IPS-18a (cell line): ENCODE measurements around the gene FXYD7.

Experiments
- H3K27ac ChIP-seq: one replicate; pipeline ENCODE4 v1.5.1; 2013; ENCODE audit warnings: low read length
- H3K27me3 ChIP-seq: one replicate; pipeline ENCODE4 v1.6.1; 2013; ENCODE audit warnings: mild to moderate bottlenecking, low read length; ENCODE audit not compliant: control insufficient read depth, insufficient read depth
- H3K36me3 ChIP-seq: one replicate; pipeline ENCODE4 v1.6.1; 2013; ENCODE audit warnings: low read depth, low read length; ENCODE audit not compliant: control insufficient read depth
- H3K4me1 ChIP-seq: one replicate; pipeline ENCODE4 v1.6.1; 2013; ENCODE audit warnings: low read depth, low read length; ENCODE audit not compliant: control insufficient read depth
- H3K4me3 ChIP-seq: one replicate; pipeline ENCODE4 v1.5.1; 2013; ENCODE audit warnings: low read length
- H3K9ac ChIP-seq: one replicate; pipeline ENCODE4 v1.6.1; 2013; ENCODE audit warnings: mild to moderate bottlenecking, low read length, moderate library complexity
- H3K9me3 ChIP-seq: one replicate; pipeline ENCODE4 v1.6.1; 2013; ENCODE audit warnings: low read depth, low read length; ENCODE audit not compliant: control insufficient read depth

FXYD7 gene

DNA sequence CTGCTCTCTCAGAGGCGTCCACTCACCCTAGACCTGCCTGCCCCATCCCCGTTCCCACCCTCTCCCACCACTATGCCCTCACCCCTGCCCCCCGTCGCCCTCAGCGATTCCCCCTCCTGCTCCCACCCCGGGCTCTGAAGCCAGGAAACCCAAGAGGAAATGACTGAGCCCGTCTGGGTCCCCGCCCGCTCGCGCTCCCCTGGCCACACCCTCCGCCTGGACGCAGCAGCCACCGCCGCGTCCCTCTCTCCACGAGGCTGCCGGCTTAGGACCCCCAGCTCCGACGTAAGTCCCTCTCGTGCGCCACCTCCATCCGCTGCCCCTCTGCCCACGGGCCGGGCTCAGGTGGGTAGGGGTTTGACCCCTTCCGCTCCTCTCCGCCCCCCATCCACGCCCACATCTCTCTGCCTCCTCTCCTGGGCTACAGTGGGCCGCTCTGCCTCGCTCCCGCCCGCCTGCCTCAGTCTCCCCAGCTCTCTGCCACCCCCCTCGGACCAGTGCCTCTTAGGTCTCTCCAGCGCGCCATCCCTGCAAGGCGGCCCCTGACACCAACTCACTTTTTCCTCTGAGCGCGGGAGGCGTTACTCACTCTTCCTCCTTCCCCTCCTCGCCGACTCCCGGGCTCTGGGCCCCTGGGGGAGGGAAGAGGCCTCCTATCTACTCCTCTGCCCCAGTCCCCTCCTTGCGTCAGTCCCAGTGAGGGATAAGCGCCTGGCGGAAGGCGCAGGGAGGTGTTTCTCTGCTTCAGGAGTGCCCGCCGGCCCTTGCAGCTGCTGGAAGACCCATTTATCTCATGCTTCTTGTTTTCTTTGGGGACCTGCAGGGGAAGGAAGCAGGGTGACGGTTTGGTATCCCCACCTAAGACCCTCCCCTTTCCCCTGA, 11.7 kb downstream of the FXYD7 start, which contains the start of gene FXYD5:
Gene FXYD5 (plus strand): TSS at position 211 of the 882 bp plus-strand sequence. CDS start 816 bp downstream, outside the sequence.
- Histone ChIP-seq H3K4me3 (peak within 1 kb of the TSS; percentile 64), H3K27ac (no peak within 1 kb of the TSS), H3K9me3 (no peaks in the 10 kb centered on the region), H3K36me3 (peaks cover 25% of the 10 kb centered on the region), H3K9ac (peak within 1 kb of the TSS; percentile 32), H3K4me1 (peaks cover 32% of the 10 kb centered on the region), H3K27me3 (peaks cover 13% of the 10 kb centered on the region)

DNA sequence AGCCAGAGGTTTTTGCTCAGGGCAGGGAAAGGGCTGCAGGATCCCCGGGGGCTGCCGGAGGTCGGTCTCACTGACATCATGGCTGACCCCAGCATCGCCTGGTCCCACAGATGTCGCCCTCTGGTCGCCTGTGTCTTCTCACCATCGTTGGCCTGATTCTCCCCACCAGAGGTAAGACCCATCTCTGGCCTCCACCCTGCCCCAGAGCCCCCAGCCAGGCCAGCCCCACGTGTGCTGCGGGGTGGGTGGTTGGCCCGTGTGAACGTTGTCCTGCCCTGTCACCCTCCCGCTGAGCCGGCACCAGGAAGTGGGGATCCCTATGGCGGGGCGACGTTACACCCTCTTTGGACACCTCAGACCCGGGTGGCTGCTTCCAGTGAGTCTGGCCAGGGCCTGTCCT, 12.4 kb downstream of the FXYD7 start:
- H3K27ac ChIP-seq: no peak overlapping the region
- peaks cover 13% of the 10 kb centered on the region for H3K27me3 ChIP-seq
- H3K9me3 ChIP-seq: no peaks in the 10 kb centered on the region
- no peak overlapping the region for H3K9ac ChIP-seq
- peak overlapping the region; percentile 64 for H3K4me3 ChIP-seq
- H3K36me3 ChIP-seq: peaks cover 27% of the 10 kb centered on the region
- peaks cover 32% of the 10 kb centered on the region for H3K4me1 ChIP-seq

DNA sequence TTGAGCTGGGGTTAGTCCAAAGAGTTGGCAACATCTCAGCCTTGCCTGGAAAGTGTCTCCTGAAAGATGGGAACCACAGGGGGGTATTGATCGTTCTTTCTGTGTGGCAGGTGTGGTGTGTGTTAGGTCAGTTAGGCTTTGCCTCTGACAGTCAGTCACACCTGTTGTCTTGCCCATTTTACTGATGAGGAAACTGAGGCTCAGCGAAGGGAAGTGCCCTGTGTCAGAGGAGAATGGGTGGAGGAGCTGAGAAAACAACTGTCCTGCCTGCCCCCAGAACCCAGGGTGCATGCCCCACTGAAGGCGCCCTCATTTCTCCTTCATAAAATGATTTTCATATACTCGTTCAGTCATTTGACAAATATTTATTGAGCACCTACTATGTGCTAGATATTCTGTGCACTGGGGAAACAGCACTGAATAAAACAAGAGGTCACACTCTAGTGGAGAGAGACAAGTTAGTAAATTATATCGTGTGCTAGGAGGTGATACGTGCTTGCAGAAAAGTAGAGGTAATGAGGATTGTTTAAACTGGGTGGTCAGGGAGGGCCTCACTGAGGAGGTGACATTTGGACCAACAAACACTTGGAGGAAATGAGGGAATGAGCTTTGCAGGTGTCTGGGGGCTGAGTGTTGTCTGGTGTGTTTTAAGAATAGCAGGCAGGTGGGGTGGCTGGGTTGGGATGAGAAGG, 13.1 kb downstream of the FXYD7 start:
- Histone ChIP-seq H3K4me3 (peak overlapping the region; percentile 64), H3K36me3 (peaks cover 31% of the 10 kb centered on the region), H3K27me3 (peaks cover 13% of the 10 kb centered on the region), H3K9me3 (no peaks in the 10 kb centered on the region), H3K27ac (no peak overlapping the region), H3K9ac (no peak overlapping the region), H3K4me1 (peaks cover 26% of the 10 kb centered on the region)

DNA sequence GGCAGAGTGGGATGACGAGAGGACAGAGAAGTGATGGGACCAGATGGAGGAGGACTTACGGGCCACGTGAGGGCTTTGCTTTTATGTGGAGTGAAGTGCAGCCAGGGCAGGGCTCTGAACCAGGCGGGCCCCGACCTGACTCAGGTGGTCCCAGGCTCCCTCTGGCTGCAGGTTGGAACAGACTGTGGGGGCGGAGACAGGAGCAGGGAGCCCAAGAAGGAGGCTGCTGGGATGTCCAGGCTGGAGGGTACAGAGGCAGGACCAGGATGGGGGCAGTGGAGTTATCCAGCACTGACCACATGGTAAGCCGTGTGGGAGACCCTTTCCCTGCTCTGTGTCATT, 13.6 kb downstream of the FXYD7 start:
- Histone ChIP-seq H3K4me1 (peaks cover 21% of the 10 kb centered on the region), H3K27ac (no peak overlapping the region), H3K27me3 (peaks cover 13% of the 10 kb centered on the region), H3K9ac (no peak overlapping the region), H3K36me3 (peaks cover 36% of the 10 kb centered on the region), H3K4me3 (no peak overlapping the region), H3K9me3 (no peaks in the 10 kb centered on the region)

DNA sequence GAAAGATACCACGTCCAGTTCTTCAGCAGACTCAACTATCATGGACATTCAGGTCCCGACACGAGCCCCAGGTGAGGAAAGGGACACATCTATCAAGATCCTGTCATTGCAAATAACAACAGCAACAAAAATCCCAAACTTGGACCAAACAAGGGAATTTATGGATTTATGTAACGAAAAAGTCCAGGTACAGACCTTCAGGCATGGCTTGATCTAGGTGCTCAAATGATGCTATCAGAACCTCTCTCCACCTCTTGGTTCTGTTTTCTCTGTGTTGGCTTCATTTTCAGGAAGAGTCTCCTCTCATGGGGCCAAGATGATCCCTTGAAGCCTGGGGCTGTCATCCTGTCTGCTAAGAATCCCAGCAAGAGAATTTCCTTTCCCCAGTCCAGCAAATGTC, 14.4 kb downstream of the FXYD7 start:
- no peak overlapping the region for H3K27ac ChIP-seq

DNA sequence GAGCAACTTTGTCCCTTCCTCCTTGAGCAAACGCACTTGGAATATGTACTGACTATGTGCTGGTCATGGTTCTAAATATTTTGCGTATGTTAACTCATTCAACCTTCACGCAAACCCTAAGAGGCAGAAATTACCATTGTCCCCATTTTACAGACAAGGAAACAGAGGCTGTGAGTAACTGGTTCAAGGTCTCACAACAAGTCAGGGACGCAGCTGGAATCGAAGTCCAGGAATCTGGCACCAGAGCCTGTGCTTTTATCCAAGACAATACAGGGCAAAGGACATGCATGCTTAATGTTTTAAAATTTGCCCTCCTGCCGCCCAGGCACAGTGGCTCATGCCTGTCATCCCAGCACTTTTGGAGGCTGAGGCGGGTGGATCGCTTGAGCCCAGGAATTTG, 16.6 kb downstream of the FXYD7 start:
- Histone ChIP-seq H3K27me3 (no peaks in the 10 kb centered on the region), H3K27ac (no peak overlapping the region), H3K36me3 (peaks cover 49% of the 10 kb centered on the region), H3K4me3 (no peak overlapping the region), H3K9me3 (no peaks in the 10 kb centered on the region), H3K4me1 (peaks cover 8% of the 10 kb centered on the region), H3K9ac (no peak overlapping the region)

More for the DNA sequence above, 14.4 kb downstream of the FXYD7 start:
- H3K9me3 ChIP-seq: no peaks in the 10 kb centered on the region
- peaks cover 13% of the 10 kb centered on the region for H3K27me3 ChIP-seq
- no peak overlapping the region for H3K9ac ChIP-seq
- peaks cover 19% of the 10 kb centered on the region for H3K4me1 ChIP-seq
- H3K4me3 ChIP-seq: no peak overlapping the region
- peaks cover 40% of the 10 kb centered on the region for H3K36me3 ChIP-seq

DNA sequence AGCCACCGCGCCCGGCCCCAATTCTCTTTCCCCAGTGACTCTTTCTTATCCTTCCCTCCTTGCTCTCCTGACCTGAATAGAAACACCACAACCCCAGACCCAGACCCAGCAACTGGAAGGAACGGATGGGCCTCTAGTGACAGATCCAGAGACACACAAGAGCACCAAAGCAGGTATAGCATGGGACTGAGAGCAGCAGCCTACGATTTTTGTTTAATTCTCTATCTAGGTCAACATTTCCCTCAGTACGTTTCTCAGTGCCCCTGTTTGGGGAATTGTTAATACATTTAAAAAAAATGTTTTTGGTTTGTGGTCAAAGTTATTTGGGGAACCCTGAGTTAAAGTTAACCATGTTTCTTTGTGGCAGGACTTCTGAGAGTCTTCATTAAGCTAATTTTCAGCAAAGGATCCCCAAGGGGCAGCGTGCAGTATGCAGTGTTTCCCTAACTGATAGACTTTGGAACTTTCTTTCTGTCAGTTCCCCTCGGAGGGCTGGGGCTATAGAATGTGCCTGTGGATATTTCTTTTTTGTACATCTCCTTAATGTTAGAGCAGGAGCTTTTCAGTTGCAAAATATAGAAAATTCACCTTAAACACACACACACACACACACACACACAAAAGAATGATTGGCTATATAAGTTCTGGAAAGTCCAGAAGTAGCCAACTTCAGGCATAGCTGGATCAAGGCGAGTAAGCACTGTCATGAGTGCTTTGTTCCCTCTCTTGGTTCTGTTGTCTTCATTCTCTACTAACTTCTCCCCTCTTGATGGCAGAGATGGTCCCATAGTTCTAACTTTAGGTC, 17.8 kb downstream of the FXYD7 start:
- Histone ChIP-seq H3K4me1 (peaks cover 4% of the 10 kb centered on the region), H3K9ac (no peak overlapping the region), H3K27me3 (no peaks in the 10 kb centered on the region), H3K9me3 (no peaks in the 10 kb centered on the region), H3K36me3 (peaks cover 57% of the 10 kb centered on the region), H3K4me3 (no peak overlapping the region), H3K27ac (no peak overlapping the region)

DNA sequence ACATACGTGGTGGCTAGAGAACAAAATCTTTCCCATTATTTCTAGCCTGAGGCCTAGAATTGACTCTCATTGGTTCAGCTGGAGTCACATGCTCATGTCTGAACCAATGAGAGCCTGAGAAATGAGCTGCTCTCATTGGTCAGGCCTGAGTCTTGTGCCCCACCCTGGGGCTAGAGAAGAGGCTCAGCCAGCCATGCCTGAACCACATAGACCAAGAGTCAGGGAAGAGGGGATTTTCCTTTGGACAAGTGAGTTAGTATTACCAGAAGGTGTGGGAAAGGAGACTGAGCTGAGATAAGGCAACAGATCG, 18.3 kb downstream of the FXYD7 start:
- H3K36me3 ChIP-seq: peaks cover 63% of the 10 kb centered on the region
- H3K27me3 ChIP-seq: no peaks in the 10 kb centered on the region
- no peak overlapping the region for H3K4me3 ChIP-seq
- H3K27ac ChIP-seq: no peak overlapping the region
- no peak overlapping the region for H3K9ac ChIP-seq
- H3K9me3 ChIP-seq: no peaks in the 10 kb centered on the region
- no peaks in the 10 kb centered on the region for H3K4me1 ChIP-seq

DNA sequence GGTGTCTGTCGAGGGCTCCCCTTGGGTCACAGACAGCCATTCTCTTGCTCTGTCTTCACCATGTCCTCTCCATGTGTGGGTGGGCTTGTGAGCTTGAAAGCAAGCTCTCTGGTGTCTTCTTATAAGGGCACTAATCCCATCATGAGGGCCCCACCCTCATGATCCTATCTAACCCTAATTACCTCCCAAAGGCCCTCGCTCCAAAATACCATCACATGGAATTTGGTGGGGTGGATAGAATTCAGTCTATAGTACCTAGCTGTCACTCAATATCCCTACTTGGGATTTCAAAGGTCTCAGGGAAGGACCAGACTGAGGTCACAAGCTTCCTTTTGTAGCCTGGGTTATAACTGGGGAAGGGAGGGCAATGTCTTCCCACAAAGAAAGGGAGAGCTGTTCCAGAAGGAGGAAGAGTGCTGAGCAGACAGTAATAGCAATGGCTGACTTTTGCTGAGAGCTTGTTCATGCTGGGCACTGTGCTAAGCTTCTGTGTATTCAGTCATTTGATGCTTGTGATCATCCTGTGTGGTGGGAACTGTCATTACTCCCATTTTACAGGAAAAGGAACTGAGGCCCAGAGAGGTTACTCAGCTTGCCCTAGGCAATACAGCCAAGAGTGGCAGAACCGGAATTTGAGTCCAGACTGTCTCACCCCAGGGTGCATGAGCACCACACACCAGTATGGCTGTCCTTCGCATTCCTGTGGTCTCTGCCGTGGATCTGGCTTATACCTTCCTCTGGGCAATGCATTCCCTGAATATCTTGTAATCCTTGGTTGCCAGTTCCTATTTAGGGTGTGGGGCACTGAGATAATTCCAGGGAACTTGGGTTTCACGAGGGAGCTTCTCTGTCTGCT, 19.6 kb downstream of the FXYD7 start:
- no peaks in the 10 kb centered on the region for H3K4me1 ChIP-seq

DNA sequence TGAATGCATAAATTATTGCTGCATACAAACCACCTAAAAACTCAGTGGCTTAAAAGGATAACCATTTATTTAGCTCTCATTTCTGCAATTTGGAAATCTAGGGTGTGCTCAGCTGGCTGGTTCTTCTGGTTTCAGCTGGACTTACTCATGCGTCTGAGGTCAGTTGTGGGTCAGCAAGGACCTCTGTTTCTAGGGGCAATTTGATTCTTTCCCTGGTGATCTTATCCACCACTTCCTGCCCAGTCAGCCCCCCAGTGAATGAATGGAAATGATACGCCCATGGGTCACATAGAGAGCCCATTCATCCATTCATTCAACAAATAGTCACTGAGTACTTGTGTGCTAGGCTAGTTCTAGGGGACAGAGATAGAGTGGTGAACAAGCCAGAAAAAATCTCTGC, 21.4 kb downstream of the FXYD7 start:
- H3K9me3 ChIP-seq: no peaks in the 10 kb centered on the region
- H3K36me3 ChIP-seq: peaks cover 56% of the 10 kb centered on the region
- no peaks in the 10 kb centered on the region for H3K4me1 ChIP-seq
- H3K4me3 ChIP-seq: no peak overlapping the region
- no peak overlapping the region for H3K9ac ChIP-seq
- no peaks in the 10 kb centered on the region for H3K27me3 ChIP-seq
- H3K27ac ChIP-seq: no peak overlapping the region

More for the DNA sequence above, 19.6 kb downstream of the FXYD7 start:
- Histone ChIP-seq H3K9ac (no peak overlapping the region), H3K9me3 (no peaks in the 10 kb centered on the region), H3K27ac (no peak overlapping the region), H3K4me3 (no peak overlapping the region), H3K27me3 (no peaks in the 10 kb centered on the region), H3K36me3 (peaks cover 66% of the 10 kb centered on the region)
